IMR-90 (cell line): Measurements from ENCODE around the gene PJA1. TPM values are rescaled to one million over a fixed set of nuclear protein-coding genes. Genes with fewer than 3 reads are reported as not detected.

Experiments
- ATAC-seq: fragments of 200-7000 bp; cut with Tn5 transposase; 2 replicates; pipeline ENCODE4 v1.9.1; 2020; ENCODE audit warnings: low read depth, mild to moderate bottlenecking, moderate library complexity
- BruUV-seq: library from RNA; stranded (reverse); fragments of 400-500 nt; replicated peaks from 2 replicates; lab custom pipeline; 2021; lab: Mats Ljungman, UMichigan
- CTCF ChIA-PET: fragments of 300-600 bp; formaldehyde crosslinking; extraction: SDS; loops from one replicate; lab custom pipeline; 2021; ENCODE audit warnings: antibody characterized with exemption; lab: Yijun Ruan, JAX
- POLR2A ChIA-PET: fragments of 300-600 bp; sonication (Branson Sonifier 250); formaldehyde crosslinking; loops from one replicate; lab custom pipeline; 2022; ENCODE audit warnings: antibody characterized with exemption; ENCODE audit not compliant: unreplicated experiment; lab: Charles Lee
- DNase-seq: peaks from one replicate; pipeline ENCODE4 v3.0.0; 2013
- H2AFZ ChIP-seq: replicated peaks from 2 replicates; pipeline ENCODE3; 2013; ENCODE audit warnings: low read length, mild to moderate bottlenecking; ENCODE audit not compliant: poor library complexity
- H2AK5ac ChIP-seq: 2 replicates; pipeline ENCODE4 v1.6.1; 2013; ENCODE audit warnings: low read depth, low read length, inconsistent platforms
- H2AK9ac ChIP-seq: replicated peaks from 2 replicates; pipeline ENCODE3; 2013; ENCODE audit warnings: mild to moderate bottlenecking, low read depth, low read length, moderate library complexity; ENCODE audit not compliant: poor library complexity
- H2BK120ac ChIP-seq: 2 replicates; pipeline ENCODE4 v1.6.1; 2013; ENCODE audit warnings: low read depth, low read length, inconsistent platforms
- H2BK15ac ChIP-seq: 3 replicates; pipeline ENCODE4 v1.6.1; 2013; ENCODE audit warnings: low read depth, low read length, inconsistent platforms
- H2BK20ac ChIP-seq: 2 replicates; pipeline ENCODE4 v1.6.1; 2013; ENCODE audit warnings: low read depth, mild to moderate bottlenecking, inconsistent platforms, low read length, moderate library complexity
- H2BK5ac ChIP-seq: 2 replicates; pipeline ENCODE4 v1.6.1; 2013; ENCODE audit warnings: mild to moderate bottlenecking, low read depth, low read length, inconsistent platforms; ENCODE audit not compliant: poor library complexity, severe bottlenecking
- H3K14ac ChIP-seq: replicated peaks from 2 replicates; pipeline ENCODE4 v1.6.1; 2013; ENCODE audit warnings: low read depth, low read length, inconsistent platforms
- H3K18ac ChIP-seq: 2 replicates; pipeline ENCODE4 v1.6.1; 2013; ENCODE audit warnings: low read depth, low read length, control low read depth
- H3K23ac ChIP-seq: 2 replicates; pipeline ENCODE4 v1.6.1; 2013; ENCODE audit warnings: low read depth, low read length, inconsistent platforms
- H3K27ac ChIP-seq: 2 replicates; pipeline ENCODE4 v1.5.1; 2013; ENCODE audit warnings: mild to moderate bottlenecking, control low read depth, low read length; ENCODE audit not compliant: insufficient read depth
- H3K27me3 ChIP-seq: 2 replicates; pipeline ENCODE4 v1.6.1; 2013; ENCODE audit warnings: low read length; ENCODE audit not compliant: control insufficient read depth, insufficient read depth
- H3K36me3 ChIP-seq: 2 replicates; pipeline ENCODE4 v1.6.1; 2013; ENCODE audit warnings: low read length, mixed read lengths; ENCODE audit not compliant: control insufficient read depth, insufficient read depth
- H3K4ac ChIP-seq: 2 replicates; pipeline ENCODE4 v1.6.1; 2013; ENCODE audit warnings: low read depth, low read length, inconsistent platforms
- H3K4me1 ChIP-seq: 2 replicates; pipeline ENCODE4 v1.6.1; 2013; ENCODE audit warnings: low read length, mixed read lengths; ENCODE audit not compliant: control insufficient read depth, insufficient read depth
- H3K4me2 ChIP-seq: 2 replicates; pipeline ENCODE4 v1.6.1; 2013; ENCODE audit warnings: low read depth, mild to moderate bottlenecking, control low read depth, low read length, moderate library complexity
- H3K4me3 ChIP-seq: 2 replicates; pipeline ENCODE4 v1.5.1; 2013; ENCODE audit warnings: low read depth, mild to moderate bottlenecking, control low read depth, low read length, moderate library complexity; ENCODE audit not compliant: insufficient read depth
- H3K56ac ChIP-seq: 2 replicates; pipeline ENCODE4 v1.6.1; 2013; ENCODE audit warnings: low read length, inconsistent platforms; ENCODE audit not compliant: insufficient read depth; ENCODE audit errors: extremely low read depth
- H3K79me1 ChIP-seq, 2 experiments: 2 replicates each; pipeline ENCODE4 v1.6.1; 2013; ENCODE audit warnings: low read length in 2 of 2, inconsistent platforms in 1 of 2, low read depth in 1 of 2
- H3K9ac ChIP-seq: 2 replicates; pipeline ENCODE4 v1.6.1; 2013; ENCODE audit warnings: low read depth, low read length, control low read depth
- H3K9me1 ChIP-seq: 2 replicates; pipeline ENCODE4 v1.6.1; 2013; ENCODE audit warnings: low read length, inconsistent platforms; ENCODE audit not compliant: insufficient read depth
- H3K9me3 ChIP-seq: 2 replicates; pipeline ENCODE4 v1.6.1; 2013; ENCODE audit warnings: low read length; ENCODE audit not compliant: control insufficient read depth, insufficient read depth
- H4K20me1 ChIP-seq: 2 replicates; pipeline ENCODE4 v1.6.1; 2013; ENCODE audit warnings: low read length, inconsistent platforms; ENCODE audit not compliant: insufficient read depth
- H4K5ac ChIP-seq: 2 replicates; pipeline ENCODE4 v1.6.1; 2013; ENCODE audit warnings: mild to moderate bottlenecking, low read depth, low read length, control low read depth
- H4K8ac ChIP-seq, 2 experiments: 2 replicates each; pipeline ENCODE4 v1.6.1; 2013; ENCODE audit warnings: low read depth in 2 of 2, low read length in 2 of 2, control low read depth in 1 of 2, inconsistent platforms in 1 of 2
- H4K91ac ChIP-seq: 2 replicates; pipeline ENCODE4 v1.6.1; 2013; ENCODE audit warnings: low read depth, low read length, inconsistent platforms; ENCODE audit not compliant: insufficient read depth
- RCOR1 ChIP-seq: IDR thresholded peaks from 2 replicates; pipeline ENCODE4 v1.6.1; 2012; ENCODE audit warnings: mild to moderate bottlenecking, low read length, improper control_type of control experiment; ENCODE audit not compliant: insufficient replicate concordance
- RFX5 ChIP-seq: IDR thresholded peaks from 2 replicates; pipeline ENCODE4 v1.8.0; 2012; ENCODE audit warnings: low read depth, mild to moderate bottlenecking, low read length, moderate library complexity
- WGBS, 2 experiments: methylation state at CpG; one replicate each; pipeline versions ENCODE4 v1.1.5 to v1.1.7; 2013; ENCODE audit warnings: missing lambda C conversion rate in 2 of 2; ENCODE audit not compliant: insufficient read length in 1 of 2; ENCODE audit errors: extremely low coverage in 2 of 2; 5-methylcytosine and 5-hydroxymethylcytosine counted together
- dilution Hi-C: fragments of 300-500 bp; cut with HindIII; formaldehyde crosslinking; loops from one replicate; pipeline ENCODE4 v1.14.3; 2018; ENCODE audit warnings: low sequenced_read_pairs; ENCODE audit not compliant: unreplicated experiment
- in situ Hi-C: fragments of 300-500 bp; cut with MboI; formaldehyde crosslinking; loops from 3 replicates; pipeline ENCODE4 v1.14.3; 2019; ENCODE audit warnings: low sequenced_read_pairs, inconsistent platforms, mixed read lengths
- intact Hi-C: fragments of 100-400 bp; cut with micrococcal nuclease; formaldehyde crosslinking; loops from 2 replicates; pipeline ENCODE4 v1.10.0; 2022
- polyA plus RNA-seq, 3 experiments: library from polyadenylated mRNA; depleted of rRNA; stranded (reverse); fragments of >200 nt; gene quantifications; 2 replicates each; pipeline ENCODE4 v1.2.3, GENCODE V29; 2012; ENCODE audit warnings: low replicate concordance in 1 of 3
- total RNA-seq: library from RNA; depleted of rRNA; stranded (reverse); fragments of >200 nt; gene quantifications from 2 replicates; pipeline ENCODE4 v1.2.3, GENCODE V29; 2012

Gene PJA1
- total and polyA plus RNA-seq, 2 of the 4 experiments (the other 2 are of a cell fraction), result 15.1 to 24.4 TPM

DNA sequence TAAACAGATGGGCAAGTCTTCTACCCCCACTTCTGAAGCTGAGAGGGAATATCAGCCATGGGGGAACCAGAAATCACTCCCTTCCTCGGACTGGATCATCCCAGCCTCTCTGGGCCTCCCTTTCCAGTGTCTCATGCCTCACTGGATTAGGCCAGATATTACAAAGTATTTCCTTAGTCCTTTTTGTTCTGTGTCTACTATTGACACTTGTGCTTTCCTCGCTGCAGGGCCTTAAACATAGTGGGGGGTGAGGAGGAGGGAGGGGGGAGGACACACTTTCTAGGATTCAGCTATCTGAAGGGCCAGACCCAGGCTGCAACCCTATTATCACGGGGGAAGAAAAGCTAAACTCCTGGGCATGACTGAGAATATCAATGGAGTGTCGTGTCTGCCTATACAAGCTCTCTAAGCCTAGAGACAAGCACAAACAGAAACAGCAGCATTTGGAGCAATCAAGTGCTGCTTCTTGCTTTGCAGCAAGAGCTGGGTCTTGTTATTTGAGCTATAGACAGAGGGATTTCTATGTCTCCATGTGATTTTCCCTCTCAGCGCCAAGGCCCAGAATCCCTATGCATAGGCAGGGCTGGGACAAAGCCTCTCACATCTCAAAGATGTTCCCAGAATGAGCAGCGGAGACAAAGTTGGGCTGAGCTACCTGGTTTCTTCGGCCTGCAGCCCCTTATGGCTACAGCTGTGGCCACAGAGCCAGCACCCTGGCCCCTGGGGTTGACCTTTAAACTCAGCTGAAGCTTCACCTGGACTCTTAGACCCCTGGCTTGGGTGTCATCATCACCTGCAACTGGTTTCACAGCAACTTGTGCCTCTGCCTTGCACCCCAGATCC is 20.2 kb downstream of the PJA1 start (continued):
- TF ChIP-seq RCOR1, result no peak

- Histone ChIP-seq H3K23ac (no peak overlapping the region), H2BK15ac (no peak overlapping the region), H3K4ac (no peak overlapping the region), H3K9me3 (no peaks in the 10 kb centered on the region), H3K36me3 (no peaks in the 10 kb centered on the region), H4K5ac (no peak overlapping the region), H4K91ac (no peak overlapping the region), H2BK120ac (no peak overlapping the region), H3K9me1 (no peaks in the 10 kb centered on the region), H3K27me3 (peaks cover 17% of the 10 kb centered on the region), H3K18ac (no peak overlapping the region), H3K4me1 (peaks cover 3% of the 10 kb centered on the region; the same call in 1 of the 2 replicates), H2BK5ac (no peak overlapping the region), H2AK9ac (no peak overlapping the region), H3K14ac (no peak overlapping the region), H4K8ac (no peak overlapping the region), H2AFZ (no peak overlapping the region), H2AK5ac (no peak overlapping the region), H3K56ac (no peak overlapping the region), H2BK20ac (no peak overlapping the region), H4K20me1 (no peaks in the 10 kb centered on the region), H3K27ac (no peak overlapping the region), H3K4me3 (no peak overlapping the region), H3K9ac (no peak overlapping the region), H3K4me2 (no peak overlapping the region), H3K79me1 (no peaks in the 10 kb centered on the region)
- no peak for TF ChIP-seq RFX5
- ChIA-PET CTCF (no interaction called here), POLR2A (no interaction called here)
- ATAC-seq, result no peak
- intact Hi-C loops, result no loop called here
- DNase-seq, result no peak
- dilution Hi-C loops, result no loop called here
- no TSS peak for BruUV-seq
- in situ Hi-C loops, result no loop called here
- WGBS, 2 experiments, result 74% methylated on average over 4 of the region's 7 CpGs; no CpG with 5 or more reads in 1 of the 2 experiments
These were observed 21.7 kb downstream of the PJA1 start for GRCh38 chrX:69143530-69143929.
